ENCODE results near the gene LRPAP1.

DNA sequence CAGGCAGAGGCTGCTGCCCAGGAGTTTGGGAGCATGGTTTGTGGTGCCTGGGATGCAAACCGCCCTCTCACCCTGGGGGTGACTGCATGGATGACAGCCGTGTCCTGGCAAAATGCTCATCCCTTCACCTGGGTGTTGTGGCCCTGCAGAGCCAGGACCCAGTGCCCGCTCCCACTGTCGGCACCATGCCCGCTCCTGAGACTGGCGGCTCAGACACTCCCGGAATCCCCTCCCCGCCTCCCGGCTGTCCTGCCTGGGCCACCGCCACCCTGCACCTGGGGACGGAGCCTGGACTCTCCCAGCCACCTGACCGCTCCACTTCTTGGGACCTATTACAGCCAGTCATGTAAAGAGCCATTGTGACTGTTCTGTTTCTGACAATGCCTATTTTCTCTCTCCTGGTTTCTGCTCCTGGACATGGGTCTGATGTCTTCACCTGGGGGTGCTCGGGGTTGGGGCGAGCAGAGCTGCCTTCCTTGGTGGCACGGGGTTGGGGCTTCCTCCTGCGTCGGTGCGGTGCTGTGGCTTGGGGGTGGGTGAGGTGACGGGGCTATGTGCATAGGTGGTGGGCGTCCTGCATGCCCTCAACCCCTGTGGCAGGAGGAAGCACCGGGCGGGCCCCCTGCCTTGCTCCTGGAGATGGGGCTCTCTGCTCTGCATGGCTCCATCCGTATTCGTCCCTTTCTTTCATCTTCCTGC is 30.9 kb downstream of the LRPAP1 start:
- TF ChIP-seq POLR2AphosphoS5 (IDR thresholded peaks at IDR 0.05; ENCODE audit: low read depth) (no peak), JUNB (IDR thresholded peaks at IDR 0.05; ENCODE audit: unreplicated experiment) (no peak), REST (IDR thresholded peaks at IDR 0.05; ENCODE audit: unreplicated experiment) (no peak), EZH2 (IDR thresholded peaks at IDR 0.05; ENCODE audit: low read depth, unreplicated experiment) (no peak), NANOG (IDR thresholded peaks at IDR 0.05; ENCODE audit: borderline replicate concordance) (no peak), EZH2phosphoT487 (IDR thresholded peaks at IDR 0.05; ENCODE audit: unreplicated experiment) (no peak)
- TF ChIP-seq, protein P1, sequence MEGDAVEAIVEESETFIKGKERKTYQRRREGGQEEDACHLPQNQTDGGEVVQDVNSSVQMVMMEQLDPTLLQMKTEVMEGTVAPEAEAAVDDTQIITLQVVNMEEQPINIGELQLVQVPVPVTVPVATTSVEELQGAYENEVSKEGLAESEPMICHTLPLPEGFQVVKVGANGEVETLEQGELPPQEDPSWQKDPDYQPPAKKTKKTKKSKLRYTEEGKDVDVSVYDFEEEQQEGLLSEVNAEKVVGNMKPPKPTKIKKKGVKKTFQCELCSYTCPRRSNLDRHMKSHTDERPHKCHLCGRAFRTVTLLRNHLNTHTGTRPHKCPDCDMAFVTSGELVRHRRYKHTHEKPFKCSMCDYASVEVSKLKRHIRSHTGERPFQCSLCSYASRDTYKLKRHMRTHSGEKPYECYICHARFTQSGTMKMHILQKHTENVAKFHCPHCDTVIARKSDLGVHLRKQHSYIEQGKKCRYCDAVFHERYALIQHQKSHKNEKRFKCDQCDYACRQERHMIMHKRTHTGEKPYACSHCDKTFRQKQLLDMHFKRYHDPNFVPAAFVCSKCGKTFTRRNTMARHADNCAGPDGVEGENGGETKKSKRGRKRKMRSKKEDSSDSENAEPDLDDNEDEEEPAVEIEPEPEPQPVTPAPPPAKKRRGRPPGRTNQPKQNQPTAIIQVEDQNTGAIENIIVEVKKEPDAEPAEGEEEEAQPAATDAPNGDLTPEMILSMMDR (conservative IDR thresholded peaks at IDR 0.05; ENCODE audit: low read depth in 2 of 2): no peak
- TF ChIP-seq, protein P2, sequence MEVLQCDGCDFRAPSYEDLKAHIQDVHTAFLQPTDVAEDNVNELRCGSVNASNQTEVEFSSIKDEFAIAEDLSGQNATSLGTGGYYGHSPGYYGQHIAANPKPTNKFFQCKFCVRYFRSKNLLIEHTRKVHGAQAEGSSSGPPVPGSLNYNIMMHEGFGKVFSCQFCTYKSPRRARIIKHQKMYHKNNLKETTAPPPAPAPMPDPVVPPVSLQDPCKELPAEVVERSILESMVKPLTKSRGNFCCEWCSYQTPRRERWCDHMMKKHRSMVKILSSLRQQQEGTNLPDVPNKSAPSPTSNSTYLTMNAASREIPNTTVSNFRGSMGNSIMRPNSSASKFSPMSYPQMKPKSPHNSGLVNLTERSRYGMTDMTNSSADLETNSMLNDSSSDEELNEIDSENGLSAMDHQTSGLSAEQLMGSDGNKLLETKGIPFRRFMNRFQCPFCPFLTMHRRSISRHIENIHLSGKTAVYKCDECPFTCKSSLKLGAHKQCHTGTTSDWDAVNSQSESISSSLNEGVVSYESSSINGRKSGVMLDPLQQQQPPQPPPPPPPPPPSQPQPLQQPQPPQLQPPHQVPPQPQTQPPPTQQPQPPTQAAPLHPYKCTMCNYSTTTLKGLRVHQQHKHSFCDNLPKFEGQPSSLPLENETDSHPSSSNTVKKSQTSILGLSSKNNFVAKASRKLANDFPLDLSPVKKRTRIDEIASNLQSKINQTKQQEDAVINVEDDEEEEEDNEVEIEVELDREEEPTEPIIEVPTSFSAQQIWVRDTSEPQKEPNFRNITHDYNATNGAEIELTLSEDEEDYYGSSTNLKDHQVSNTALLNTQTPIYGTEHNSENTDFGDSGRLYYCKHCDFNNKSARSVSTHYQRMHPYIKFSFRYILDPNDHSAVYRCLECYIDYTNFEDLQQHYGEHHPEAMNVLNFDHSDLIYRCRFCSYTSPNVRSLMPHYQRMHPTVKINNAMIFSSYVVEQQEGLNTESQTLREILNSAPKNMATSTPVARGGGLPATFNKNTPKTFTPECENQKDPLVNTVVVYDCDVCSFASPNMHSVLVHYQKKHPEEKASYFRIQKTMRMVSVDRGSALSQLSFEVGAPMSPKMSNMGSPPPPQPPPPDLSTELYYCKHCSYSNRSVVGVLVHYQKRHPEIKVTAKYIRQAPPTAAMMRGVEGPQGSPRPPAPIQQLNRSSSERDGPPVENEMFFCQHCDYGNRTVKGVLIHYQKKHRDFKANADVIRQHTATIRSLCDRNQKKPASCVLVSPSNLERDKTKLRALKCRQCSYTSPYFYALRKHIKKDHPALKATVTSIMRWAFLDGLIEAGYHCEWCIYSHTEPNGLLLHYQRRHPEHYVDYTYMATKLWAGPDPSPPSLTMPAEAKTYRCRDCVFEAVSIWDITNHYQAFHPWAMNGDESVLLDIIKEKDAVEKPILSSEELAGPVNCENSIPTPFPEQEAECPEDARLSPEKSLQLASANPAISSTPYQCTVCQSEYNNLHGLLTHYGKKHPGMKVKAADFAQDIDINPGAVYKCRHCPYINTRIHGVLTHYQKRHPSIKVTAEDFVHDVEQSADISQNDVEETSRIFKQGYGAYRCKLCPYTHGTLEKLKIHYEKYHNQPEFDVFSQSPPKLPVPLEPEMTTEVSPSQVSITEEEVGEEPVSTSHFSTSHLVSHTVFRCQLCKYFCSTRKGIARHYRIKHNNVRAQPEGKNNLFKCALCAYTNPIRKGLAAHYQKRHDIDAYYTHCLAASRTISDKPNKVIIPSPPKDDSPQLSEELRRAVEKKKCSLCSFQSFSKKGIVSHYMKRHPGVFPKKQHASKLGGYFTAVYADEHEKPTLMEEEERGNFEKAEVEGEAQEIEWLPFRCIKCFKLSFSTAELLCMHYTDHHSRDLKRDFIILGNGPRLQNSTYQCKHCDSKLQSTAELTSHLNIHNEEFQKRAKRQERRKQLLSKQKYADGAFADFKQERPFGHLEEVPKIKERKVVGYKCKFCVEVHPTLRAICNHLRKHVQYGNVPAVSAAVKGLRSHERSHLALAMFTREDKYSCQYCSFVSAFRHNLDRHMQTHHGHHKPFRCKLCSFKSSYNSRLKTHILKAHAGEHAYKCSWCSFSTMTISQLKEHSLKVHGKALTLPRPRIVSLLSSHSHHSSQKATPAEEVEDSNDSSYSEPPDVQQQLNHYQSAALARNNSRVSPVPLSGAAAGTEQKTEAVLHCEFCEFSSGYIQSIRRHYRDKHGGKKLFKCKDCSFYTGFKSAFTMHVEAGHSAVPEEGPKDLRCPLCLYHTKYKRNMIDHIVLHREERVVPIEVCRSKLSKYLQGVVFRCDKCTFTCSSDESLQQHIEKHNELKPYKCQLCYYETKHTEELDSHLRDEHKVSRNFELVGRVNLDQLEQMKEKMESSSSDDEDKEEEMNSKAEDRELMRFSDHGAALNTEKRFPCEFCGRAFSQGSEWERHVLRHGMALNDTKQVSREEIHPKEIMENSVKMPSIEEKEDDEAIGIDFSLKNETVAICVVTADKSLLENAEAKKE (CRISPR knock-in tag; IDR thresholded peaks at IDR 0.05): no peak
- TF ChIP-seq, protein P3, sequence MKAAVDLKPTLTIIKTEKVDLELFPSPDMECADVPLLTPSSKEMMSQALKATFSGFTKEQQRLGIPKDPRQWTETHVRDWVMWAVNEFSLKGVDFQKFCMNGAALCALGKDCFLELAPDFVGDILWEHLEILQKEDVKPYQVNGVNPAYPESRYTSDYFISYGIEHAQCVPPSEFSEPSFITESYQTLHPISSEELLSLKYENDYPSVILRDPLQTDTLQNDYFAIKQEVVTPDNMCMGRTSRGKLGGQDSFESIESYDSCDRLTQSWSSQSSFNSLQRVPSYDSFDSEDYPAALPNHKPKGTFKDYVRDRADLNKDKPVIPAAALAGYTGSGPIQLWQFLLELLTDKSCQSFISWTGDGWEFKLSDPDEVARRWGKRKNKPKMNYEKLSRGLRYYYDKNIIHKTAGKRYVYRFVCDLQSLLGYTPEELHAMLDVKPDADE (IDR thresholded peaks at IDR 0.05): no peak
